GM23338 (cell line): ENCODE results near the gene TSR3. TPM values are rescaled to one million over a fixed set of nuclear protein-coding genes. Genes with fewer than 3 reads are reported as not detected.

Experiments used
- CREB1 ChIP-seq: fragments of 250-450 bp; sonication (Bioruptor Pico); IDR thresholded peaks from 2 replicates; pipeline ENCODE4 v1.5.0; 2020; ENCODE audit warnings: low read depth, mild to moderate bottlenecking, moderate library complexity
- CTCF ChIP-seq, 2 experiments: fragments of 200-600 bp in 1 of 2; sonication (generic) in 1 of 2; conservative IDR thresholded peaks; 2 replicates each; pipeline versions ENCODE4 v1.5.1 to v1.6.1; 2016 to 2017; ENCODE audit warnings: antibody characterized with exemption in 2 of 2, low read depth in 2 of 2, mild to moderate bottlenecking in 2 of 2, moderate library complexity in 1 of 2
- ETS1 ChIP-seq: IDR thresholded peaks from 2 replicates; pipeline ENCODE4 v1.6.1; 2016; ENCODE audit warnings: antibody characterized with exemption
- EZH2 ChIP-seq: fragments of 200-600 bp; sonication (generic); IDR thresholded peaks from one replicate; pipeline ENCODE4 v1.8.0; 2017; ENCODE audit warnings: antibody characterized with exemption, mild to moderate bottlenecking, low read depth; ENCODE audit not compliant: unreplicated experiment
- JUNB ChIP-seq: IDR thresholded peaks from one replicate; pipeline ENCODE4 v1.6.1; 2016; ENCODE audit warnings: antibody characterized with exemption; ENCODE audit not compliant: unreplicated experiment
- NANOG ChIP-seq: IDR thresholded peaks from 2 replicates; pipeline ENCODE4 v1.6.1; 2016; ENCODE audit warnings: antibody characterized with exemption, borderline replicate concordance
- POLR2AphosphoS5 ChIP-seq: IDR thresholded peaks from 2 replicates; pipeline ENCODE4 v1.6.1; 2016; ENCODE audit warnings: antibody characterized with exemption, low read depth
- STAT1 ChIP-seq: IDR thresholded peaks from one replicate; pipeline ENCODE4 v1.6.1; 2016; ENCODE audit warnings: antibody characterized with exemption; ENCODE audit not compliant: unreplicated experiment
- ZNF462 ChIP-seq: fragments of 250-450 bp; sonication (Bioruptor Pico); IDR thresholded peaks from 2 replicates; pipeline ENCODE4 v1.5.0; 2020; ENCODE audit warnings: mild to moderate bottlenecking, moderate library complexity
- polyA plus RNA-seq: library from polyadenylated mRNA; unstranded; fragments of >200 nt; fragmentation: Nextera tagmentation; extraction: Ambion mirVana; gene quantifications from 2 replicates; pipeline ENCODE4 v1.2.1, GENCODE V29; 2016
- total RNA-seq: library from RNA; depleted of rRNA; stranded (reverse); fragments of >200 nt; shearing (Covaris generic); gene quantifications from 2 replicates; pipeline ENCODE4 v1.2.3, GENCODE V29; 2014

TSR3 gene
- total and polyA plus RNA-seq, 2 experiments from 2014 or later: 58.5 to 97.3 TPM

- TF ChIP-seq ZNF462: no peak
- no peak for TF ChIP-seq NANOG
- TF ChIP-seq JUNB: no peak
- TF ChIP-seq POLR2AphosphoS5: no peak
- TF ChIP-seq EZH2: no peak
- no peak for TF ChIP-seq CTCF (conservative IDR thresholded peaks at IDR 0.05; ENCODE audit: low read depth in 2 of 2)
- no peak for TF ChIP-seq STAT1
- no peak for TF ChIP-seq CREB1 (CRISPR knock-in tag)
- TF ChIP-seq ETS1: no peak
Measured at GRCh38 chr16:1345651-1346421, 5.8 kb downstream of the TSR3 start (continued).
